GM21447 (cell line): ENCODE results near the gene FOXN3.

Source experiments
- ATAC-seq: cut with Tn5 transposase; IDR thresholded peaks from one replicate; pipeline ENCODE4 v1.9.1; 2021; ENCODE audit not compliant: unreplicated experiment

FOXN3 gene

DNA sequence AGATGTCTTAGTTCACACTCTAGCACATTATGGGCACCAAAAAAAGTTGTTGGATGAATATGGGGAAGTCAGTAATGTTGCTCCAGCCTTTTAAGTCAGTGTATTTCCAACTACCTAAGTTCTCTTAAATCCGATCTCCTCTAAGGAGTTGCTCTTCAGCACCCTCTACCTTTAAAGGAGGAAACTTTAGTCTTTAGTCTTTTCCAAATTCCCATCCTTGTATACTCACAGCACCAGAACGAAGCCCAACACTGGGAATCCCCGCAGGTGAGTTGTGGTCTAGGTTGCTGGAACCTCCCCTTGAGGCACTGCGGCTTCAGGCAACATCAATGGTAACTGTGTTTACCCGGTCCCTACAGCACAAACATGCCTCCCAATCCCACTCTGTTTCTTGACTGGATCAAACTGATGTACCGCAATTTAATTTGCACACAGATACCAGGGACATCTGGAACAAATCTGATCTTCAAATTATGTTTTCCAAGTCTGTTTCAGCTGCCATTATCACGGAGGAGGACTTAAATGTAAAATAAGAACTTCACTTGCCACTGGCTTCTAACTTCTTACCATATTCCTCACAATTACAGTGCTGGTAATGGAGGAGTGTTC is 179.0 kb downstream of the FOXN3 start:
- ATAC-seq: no peak

DNA sequence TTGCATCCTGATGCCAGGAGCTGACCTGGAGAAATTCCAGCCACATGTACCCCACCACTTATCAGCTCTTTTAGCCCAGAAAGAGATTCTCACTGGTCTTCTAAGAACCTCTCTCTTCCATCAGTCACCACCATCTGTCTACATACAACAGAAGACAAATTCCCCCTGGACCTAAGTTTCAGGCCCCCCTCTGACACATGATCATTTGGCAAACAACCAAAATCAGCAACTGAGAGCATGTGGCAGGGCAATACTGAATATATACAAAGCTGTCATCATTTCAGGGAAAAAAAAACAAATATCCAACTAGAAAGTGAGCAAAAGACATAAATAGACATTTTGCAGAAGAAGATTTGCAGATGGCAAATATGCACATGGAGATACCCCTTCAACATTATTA is 180.2 kb downstream of the FOXN3 start:
- ATAC-seq: no peak

DNA sequence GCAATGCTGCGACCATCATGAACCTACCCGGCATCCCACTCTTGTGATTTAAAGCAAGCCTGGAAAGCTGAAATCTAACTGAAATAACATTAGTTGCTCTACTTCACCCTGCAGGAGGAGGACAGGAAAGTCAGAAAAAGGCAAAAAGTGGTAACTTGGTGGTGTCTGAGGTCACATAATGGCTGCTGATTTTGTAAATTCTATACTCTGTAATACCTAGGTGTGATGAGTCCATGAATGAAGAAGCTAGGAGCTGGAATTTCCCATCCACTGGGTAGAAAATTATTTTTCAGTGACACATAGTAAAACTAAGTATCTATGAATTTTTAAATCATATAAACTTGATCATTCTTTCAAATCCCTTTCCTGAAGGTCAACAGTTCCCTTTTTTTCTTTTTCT is 183.8 kb downstream of the FOXN3 start:
- ATAC-seq: no peak

GRCh38 chr14:89232265-89233070 is 184.6 kb downstream of the FOXN3 start:
- ATAC-seq: no peak

DNA sequence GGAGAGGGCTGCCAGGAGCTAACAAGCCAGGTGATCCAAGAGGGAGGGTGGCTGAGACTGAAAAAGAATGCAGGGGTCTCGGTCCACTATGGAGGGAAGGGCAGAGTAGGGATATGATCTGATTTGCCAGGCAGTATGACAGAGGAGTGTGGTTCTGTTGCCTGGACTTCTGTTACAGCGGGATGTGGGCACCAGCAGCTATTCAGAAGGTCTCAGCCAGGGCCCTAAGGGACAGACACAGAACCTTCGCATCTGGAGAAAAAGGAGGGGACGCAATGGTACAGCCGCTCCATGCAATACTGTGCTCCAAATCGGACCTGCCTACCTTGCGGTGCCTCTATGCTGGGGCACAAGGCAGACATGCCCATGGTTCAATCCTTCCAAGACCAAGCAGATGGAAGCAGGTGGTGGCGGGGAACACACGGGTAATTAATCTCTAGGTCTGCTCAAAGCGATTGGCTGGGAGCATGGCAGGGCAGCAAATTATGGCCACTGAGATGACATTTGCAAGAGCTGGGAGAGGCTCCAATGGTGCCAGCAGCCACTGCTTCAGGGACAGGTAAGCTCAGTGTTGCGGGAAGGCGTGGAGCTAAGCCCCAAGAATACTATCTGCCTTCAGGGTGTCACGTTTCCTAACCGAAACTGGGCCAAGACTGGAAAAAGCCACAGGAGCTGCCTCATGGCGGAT is 185.5 kb downstream of the FOXN3 start:
- no peak for ATAC-seq

DNA sequence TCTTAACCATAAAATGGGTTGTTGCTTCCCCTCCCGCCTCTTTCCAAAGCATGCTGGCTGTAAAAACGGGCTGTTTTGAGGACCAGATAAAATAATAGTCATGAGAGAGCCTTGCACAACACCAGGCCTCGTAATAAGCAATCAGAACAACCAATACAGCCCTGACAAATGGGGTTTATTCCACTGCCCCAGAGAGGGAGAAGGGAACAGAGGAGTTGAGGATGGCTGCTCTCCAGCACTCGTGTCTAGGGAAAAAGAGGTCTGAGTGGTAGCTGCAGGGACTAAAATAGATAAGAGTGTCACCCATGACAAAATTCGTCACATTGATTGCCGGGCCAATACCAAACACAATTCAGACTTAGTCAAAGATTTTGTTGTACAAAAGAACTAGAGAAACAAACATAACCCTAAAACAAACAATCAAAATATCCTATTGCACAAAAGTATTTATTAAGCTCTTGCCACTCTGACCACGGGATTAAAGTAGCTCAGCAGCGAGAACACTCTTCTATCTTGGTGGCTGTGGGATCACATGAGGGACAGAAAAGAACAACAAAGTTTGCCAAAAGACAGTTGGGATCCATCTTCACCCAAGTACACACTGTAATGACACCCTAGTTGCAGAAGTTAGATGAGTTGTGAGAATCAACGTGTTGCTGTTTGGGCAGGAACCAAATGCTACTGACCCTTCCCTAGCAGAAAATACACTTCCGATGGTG is 188.0 kb downstream of the FOXN3 start:
- ATAC-seq: no peak

- ATAC-seq: no peak
Observed at GRCh38 chr14:89227496-89227836, 189.6 kb downstream of the FOXN3 start.

GRCh38 chr14:89226801-89227495 is 190.1 kb downstream of the FOXN3 start:
- ATAC-seq: no peak

- ATAC-seq: no peak
Observed at GRCh38 chr14:89225607-89226006, 191.4 kb downstream of the FOXN3 start.

- ATAC-seq: no peak
Observed at GRCh38 chr14:89221109-89221810, 195.8 kb downstream of the FOXN3 start.

GRCh38 chr14:89219051-89219450 is 198.0 kb downstream of the FOXN3 start:
- ATAC-seq: no peak

- no peak for ATAC-seq
Observed at GRCh38 chr14:89217891-89218290, 199.1 kb downstream of the FOXN3 start.

DNA sequence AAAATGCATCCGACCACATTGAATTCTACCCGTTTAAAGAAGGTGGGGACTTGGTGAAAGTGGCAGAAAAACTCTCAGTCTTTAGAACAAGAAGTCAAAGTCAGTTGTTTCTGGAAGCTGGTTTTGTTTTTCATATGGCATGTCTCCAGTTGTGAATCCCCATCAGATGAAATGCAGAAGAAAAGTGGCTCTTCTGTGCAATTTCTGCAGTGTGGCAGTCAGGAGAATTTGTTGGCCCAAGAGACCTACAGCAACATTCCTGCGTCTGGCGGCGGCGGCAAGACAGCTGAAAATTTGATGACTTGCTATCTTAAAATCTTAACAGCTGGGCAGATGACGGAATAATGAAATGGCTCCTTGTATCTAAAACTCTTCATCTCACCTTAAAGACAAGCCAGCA is 201.5 kb downstream of the FOXN3 start:
- no peak for ATAC-seq

GRCh38 chr14:89215114-89215513 is 201.9 kb downstream of the FOXN3 start:
- ATAC-seq: no peak

DNA sequence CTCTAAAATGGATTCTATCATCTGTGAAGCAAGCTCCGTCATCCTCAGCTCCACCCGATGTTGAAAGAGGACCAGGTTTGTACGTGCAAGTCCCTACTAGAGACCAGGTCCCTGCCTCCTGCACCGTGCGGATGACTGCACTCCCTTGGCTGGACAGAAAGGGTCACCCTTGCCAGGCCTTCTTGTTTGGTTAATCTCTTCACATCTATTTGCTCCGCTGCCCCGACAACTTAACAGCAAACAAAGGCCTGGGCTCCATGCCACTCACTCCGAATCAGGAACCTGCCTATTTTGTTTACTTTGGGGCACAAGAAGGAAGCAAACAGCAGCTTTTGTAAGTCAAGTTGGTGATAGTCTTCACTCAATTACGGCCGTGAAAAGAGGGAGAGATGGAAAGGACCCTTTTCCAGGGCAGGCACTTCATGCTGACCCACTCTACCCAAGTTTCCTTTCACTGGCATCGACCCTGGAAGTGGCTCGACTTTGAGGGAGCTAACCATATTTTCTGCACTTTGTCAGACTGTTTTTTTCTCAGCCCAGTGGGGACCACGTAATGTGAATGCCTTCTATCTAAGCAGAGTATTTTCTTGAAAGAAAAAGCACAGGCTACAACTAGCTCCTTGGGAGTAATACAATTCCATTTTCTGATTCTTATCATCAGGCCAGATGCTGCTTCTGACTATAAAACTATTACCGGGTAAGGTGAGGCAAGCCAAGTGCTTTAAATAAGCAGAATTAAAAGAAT is 202.6 kb downstream of the FOXN3 start:
- ATAC-seq: no peak

GRCh38 chr14:89212386-89213235 is 204.4 kb downstream of the FOXN3 start:
- ATAC-seq: no peak

DNA sequence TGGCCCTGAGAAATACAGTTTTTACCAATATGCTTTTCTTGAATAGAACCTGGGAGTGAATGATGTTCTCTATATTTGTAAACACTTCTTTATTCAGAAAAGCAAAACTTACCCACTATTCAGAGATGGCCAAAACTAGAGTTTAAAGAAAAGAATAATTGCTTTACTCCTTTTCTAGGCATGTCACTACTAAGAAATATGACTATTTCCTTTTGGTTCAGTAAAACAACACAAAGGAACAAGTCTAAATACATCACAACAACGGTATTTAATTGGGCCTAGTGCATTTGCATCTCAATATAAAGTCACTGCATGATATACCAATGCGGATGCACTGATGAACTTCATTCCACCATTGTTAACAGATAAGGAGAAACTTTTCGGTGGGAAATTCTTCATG is 207.5 kb downstream of the FOXN3 start:
- no peak for ATAC-seq

DNA sequence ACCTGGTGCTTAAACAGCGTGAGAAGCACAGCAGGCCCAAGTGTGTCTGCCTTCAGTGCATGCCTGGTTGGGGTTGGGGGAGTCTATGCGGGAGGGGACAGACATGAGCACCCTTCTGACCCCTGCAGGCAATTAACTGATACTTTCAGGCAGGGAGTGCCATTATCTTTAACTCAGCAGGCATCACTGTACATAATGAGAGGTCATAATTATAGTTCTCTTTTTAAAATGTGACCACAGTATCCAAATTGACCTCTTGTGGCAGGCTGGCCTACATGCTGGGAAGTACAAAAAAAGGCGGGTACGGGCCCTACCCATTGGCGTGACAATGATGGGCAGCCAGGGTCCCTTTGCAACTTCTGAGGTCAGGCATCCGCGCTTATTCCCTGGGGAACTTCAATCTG is 209.1 kb downstream of the FOXN3 start:
- ATAC-seq: no peak
